ENCODE data around the gene SPNS2. TPM values are rescaled to one million over a fixed set of nuclear protein-coding genes. Genes with fewer than 3 reads are reported as not detected.

Gene SPNS2
- total and polyA plus RNA-seq, 4 donors: 4.0 to 9.0 (median 5.2) TPM

- no peaks in the 10 kb centered on the region for H3K27me3 ChIP-seq (ENCODE audit: control insufficient read depth in 4 of 4, insufficient read depth in 4 of 4, low read length in 3 of 4)
- no peak overlapping the region for H3K9ac ChIP-seq (ENCODE audit: low read depth in 1 of 2, low read length in 2 of 2)
- no peaks in the 10 kb centered on the region for H3K9me3 ChIP-seq (ENCODE audit: control insufficient read depth in 4 of 4, low read length in 3 of 4)
- no peak overlapping the region for H3K4me3 ChIP-seq (ENCODE audit: low read depth in 1 of 3, low read length in 3 of 3)
- peaks cover 22 to 77% (median 31%) of the 10 kb centered on the region in 4 donors for H3K36me3 ChIP-seq (ENCODE audit: control insufficient read depth in 4 of 4, insufficient read depth in 3 of 4, low read depth in 1 of 4, low read length in 3 of 4)
- 88% methylated on average over 19 of the region's 19 CpGs for WGBS
- H3K27ac ChIP-seq (ENCODE audit: low read depth in 1 of 2, low read length in 2 of 2): no peak overlapping the region
- TF ChIP-seq JUND (IDR thresholded peaks at IDR 0.05): no peak
- TF ChIP-seq GABPA (IDR thresholded peaks at IDR 0.05 in 1 of 2, conservative IDR thresholded peaks at IDR 0.05 in 1 of 2): no peak
- no peak for TF ChIP-seq FOXA2 (IDR thresholded peaks at IDR 0.05)
- no peak for TF ChIP-seq HNF4A (conservative IDR thresholded peaks at IDR 0.05)
- TF ChIP-seq, protein P1, sequence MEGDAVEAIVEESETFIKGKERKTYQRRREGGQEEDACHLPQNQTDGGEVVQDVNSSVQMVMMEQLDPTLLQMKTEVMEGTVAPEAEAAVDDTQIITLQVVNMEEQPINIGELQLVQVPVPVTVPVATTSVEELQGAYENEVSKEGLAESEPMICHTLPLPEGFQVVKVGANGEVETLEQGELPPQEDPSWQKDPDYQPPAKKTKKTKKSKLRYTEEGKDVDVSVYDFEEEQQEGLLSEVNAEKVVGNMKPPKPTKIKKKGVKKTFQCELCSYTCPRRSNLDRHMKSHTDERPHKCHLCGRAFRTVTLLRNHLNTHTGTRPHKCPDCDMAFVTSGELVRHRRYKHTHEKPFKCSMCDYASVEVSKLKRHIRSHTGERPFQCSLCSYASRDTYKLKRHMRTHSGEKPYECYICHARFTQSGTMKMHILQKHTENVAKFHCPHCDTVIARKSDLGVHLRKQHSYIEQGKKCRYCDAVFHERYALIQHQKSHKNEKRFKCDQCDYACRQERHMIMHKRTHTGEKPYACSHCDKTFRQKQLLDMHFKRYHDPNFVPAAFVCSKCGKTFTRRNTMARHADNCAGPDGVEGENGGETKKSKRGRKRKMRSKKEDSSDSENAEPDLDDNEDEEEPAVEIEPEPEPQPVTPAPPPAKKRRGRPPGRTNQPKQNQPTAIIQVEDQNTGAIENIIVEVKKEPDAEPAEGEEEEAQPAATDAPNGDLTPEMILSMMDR (IDR thresholded peaks at IDR 0.05; ENCODE audit: low read depth, low read length, missing input control): no peak
- no peak for TF ChIP-seq RXRA (IDR thresholded peaks at IDR 0.05)
- no peak for TF ChIP-seq TAF1 (conservative IDR thresholded peaks at IDR 0.05)
- TF ChIP-seq, protein P2, sequence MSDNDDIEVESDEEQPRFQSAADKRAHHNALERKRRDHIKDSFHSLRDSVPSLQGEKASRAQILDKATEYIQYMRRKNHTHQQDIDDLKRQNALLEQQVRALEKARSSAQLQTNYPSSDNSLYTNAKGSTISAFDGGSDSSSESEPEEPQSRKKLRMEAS (IDR thresholded peaks at IDR 0.05): no peak
- TF ChIP-seq EGR1 (IDR thresholded peaks at IDR 0.05; ENCODE audit: low read depth in 2 of 2): no peak
- TF ChIP-seq FOXA1 (IDR thresholded peaks at IDR 0.05): no peak
- TF ChIP-seq YY1 (IDR thresholded peaks at IDR 0.05): no peak
- TF ChIP-seq, protein P3, sequence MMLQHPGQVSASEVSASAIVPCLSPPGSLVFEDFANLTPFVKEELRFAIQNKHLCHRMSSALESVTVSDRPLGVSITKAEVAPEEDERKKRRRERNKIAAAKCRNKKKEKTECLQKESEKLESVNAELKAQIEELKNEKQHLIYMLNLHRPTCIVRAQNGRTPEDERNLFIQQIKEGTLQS (IDR thresholded peaks at IDR 0.05): no peak
- TF ChIP-seq SP1 (IDR thresholded peaks at IDR 0.05): no peak
- no peak for TF ChIP-seq NR2F2 (IDR thresholded peaks at IDR 0.05)
- TF ChIP-seq HNF4G (IDR thresholded peaks at IDR 0.05): no peak
- no peak for TF ChIP-seq RAD21 (IDR thresholded peaks at IDR 0.05)
- TF ChIP-seq, protein P4, sequence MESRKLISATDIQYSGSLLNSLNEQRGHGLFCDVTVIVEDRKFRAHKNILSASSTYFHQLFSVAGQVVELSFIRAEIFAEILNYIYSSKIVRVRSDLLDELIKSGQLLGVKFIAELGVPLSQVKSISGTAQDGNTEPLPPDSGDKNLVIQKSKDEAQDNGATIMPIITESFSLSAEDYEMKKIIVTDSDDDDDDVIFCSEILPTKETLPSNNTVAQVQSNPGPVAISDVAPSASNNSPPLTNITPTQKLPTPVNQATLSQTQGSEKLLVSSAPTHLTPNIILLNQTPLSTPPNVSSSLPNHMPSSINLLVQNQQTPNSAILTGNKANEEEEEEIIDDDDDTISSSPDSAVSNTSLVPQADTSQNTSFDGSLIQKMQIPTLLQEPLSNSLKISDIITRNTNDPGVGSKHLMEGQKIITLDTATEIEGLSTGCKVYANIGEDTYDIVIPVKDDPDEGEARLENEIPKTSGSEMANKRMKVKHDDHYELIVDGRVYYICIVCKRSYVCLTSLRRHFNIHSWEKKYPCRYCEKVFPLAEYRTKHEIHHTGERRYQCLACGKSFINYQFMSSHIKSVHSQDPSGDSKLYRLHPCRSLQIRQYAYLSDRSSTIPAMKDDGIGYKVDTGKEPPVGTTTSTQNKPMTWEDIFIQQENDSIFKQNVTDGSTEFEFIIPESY (IDR thresholded peaks at IDR 0.05): no peak
- no peak for TF ChIP-seq REST (IDR thresholded peaks at IDR 0.05)
- no peak for DNase-seq (ENCODE audit: low spot score)
- H3K4me1 ChIP-seq (ENCODE audit: control insufficient read depth in 4 of 4, insufficient read depth in 4 of 4, low read length in 3 of 4): peaks cover 0 to 4% (median 0%) of the 10 kb centered on the region in 4 donors
Observed at GRCh38 chr17:4543557-4544026, 44.9 kb downstream of the SPNS2 start.

All from liver (tissue), 9 donors.